NCI-H1048 (cell line): ENCODE results near the gene GP1BA.
A peak's percentile ranks its signal among the peaks of the same experiment; 100 is the strongest.

Experiments used
- DNase-seq: peaks from one replicate; lab custom pipeline; 2025; lab: John Stamatoyannopoulos, UW

Gene GP1BA

DNA sequence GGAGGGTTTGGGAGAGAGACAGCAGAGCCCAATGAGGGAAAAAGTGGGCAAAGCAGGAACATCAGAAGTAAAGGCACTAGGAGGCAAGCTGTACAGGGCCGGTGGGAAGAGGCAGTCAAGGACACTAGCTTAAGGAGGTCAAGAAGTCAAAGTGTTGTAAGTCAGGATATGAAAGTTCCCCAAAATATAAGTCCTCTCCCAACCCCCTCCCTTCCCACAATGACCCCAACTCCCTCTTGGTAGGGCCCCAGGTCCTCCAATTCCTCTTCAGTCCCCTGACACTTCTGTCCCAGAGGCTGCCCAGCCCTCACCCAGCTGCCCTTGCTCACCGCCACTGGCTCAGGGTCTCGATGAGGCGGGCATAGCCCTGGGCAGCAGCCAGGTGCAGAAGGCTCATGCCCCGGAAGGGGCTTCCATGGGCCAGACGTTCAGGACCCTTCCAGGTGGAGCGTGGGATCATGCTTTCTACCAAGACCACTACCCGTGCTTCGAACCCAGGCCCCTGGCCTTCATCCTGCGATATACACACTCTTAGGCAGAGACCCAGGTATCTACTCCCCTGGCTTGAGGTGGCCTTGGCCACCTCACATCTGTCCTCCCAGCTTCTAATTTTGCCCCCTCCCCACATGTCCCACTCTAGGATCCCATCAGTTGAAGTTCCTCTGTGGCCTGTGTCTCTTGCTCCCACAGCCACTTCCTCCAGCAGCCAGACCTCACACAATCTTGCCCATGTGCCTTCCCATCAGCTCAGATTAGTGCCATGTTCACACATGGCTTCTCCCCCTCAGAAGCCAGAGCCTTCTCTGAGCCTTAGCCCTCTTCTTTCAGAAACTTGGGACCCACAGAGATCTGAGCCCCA is 41.4 kb downstream of the GP1BA start:
- DNase-seq: no peak

DNA sequence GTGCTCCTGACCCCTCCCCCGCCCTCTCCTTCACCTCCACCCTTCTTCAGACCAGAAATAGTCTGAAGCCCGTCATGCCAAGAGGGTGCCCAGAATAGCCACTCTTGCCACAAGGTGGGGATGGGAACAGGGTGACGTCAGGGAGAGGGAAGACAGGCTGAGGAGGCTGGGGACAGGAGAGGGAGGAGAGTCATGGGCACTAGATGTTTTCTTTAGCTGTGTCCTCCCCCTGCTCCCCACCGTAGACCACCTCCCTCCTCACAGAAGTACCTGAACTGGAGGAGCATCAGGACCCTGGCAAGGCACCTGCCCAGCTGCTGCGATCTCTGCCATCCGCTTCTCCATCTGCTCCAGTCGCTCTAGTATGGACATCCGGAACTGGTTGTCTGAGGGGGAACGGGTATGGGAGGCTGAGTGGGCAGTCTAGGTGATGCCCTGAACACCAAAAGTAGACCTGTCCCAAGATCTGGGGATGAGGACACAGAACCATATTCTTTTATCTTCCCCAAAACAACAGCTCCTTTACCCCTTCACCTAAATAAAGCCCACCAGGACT is 42.1 kb downstream of the GP1BA start:
- DNase-seq: no peak

DNA sequence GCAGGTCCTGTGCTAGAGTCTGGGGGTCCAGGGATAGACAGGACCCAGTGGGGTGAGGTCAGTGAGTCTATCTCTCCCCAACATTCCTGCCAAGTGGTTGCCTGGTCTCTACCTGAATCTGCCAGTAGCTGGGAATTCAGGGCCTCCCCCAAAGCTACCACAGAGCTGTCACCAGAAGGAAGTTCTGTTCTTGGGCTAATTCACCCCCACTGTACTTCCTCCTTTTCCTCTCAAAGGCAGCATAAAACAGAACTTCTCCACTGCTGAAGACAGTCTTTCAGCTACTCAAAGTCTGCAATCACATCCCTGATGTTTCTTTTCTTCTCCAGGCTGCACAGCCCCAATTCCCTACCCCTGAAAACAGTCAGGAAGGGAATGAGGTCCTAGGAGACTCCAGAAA is 46.6 kb downstream of the GP1BA start:
- no peak for DNase-seq

DNA sequence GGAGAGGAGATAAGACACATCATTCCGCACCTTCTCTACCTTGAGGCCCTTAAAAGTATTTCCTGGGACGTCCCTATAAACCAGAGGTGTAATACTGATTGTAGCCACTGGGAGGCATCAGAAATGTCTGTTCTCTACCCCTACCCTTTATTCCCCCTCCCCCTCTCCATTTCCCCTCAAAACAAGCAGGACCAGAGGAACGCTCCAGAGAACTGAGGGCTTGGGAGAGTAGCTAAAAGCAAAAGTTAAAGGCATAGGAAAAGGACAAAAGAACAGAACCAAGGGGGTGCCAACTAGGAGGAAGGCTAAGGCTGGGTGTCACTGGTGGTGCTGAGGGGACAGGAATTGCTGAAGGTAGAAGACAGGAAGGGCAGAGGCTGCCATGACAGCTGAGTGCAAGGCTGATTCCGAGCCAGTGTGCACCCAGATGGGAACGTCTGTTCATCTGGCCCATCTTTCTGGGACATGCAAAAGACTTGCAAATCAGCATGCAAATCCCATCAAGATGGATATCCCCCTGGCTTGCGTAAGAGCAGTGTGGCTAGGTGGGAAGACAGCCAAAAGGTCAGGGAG is 48.7 kb downstream of the GP1BA start:
- DNase-seq: peak; percentile 69

DNA sequence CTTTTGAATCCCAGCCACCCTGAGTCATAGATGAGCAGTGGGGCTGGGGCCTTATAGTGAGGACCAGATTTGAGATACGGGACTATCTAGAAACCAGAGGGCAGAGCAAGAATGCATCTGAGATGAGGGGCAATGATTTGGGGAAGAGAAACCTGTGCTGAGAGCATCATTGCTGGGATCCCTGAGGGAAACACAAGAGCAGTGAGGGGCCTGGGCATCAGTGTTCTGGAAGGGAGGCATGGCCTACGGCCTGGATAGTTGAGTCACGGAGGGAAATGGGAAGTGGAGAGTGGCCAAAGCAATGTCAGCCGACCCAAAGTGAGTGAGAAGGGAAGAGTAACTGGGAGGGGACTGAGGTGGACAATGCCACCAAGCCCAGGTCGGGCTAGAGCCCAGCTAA is 50.2 kb downstream of the GP1BA start:
- no peak for DNase-seq
